PC-9 (cell line): ENCODE measurements around the gene CTXND1. TPM values are rescaled to one million over a fixed set of nuclear protein-coding genes. Genes with fewer than 3 reads are reported as not detected.

Experiments used
- BruUV-seq: library from RNA; stranded (reverse); fragments of 400-500 nt; replicated peaks from 2 replicates; lab custom pipeline; 2021; lab: Mats Ljungman, UMichigan
- CTCF ChIA-PET: fragments of 300-600 bp; sonication (Branson Sonifier 250); formaldehyde crosslinking; loops from one replicate; lab custom pipeline; 2022; ENCODE audit warnings: antibody characterized with exemption; lab: Charles Lee
- POLR2A ChIA-PET: fragments of 300-600 bp; sonication (Branson Sonifier 250); formaldehyde crosslinking; loops from one replicate; lab custom pipeline; 2022; ENCODE audit warnings: antibody characterized with exemption; ENCODE audit not compliant: unreplicated experiment; lab: Charles Lee
- DNase-seq, 2 experiments: peaks; one replicate each; pipeline versions ENCODE4 v3.0.0 to v3.0.0-alpha.2; 2015 to 2022; ENCODE audit warnings: mixed read lengths in 1 of 2
- H2AFZ ChIP-seq: fragments of 200-600 bp; sonication (generic); 2 replicates; pipeline ENCODE4 v1.8.1; 2017; ENCODE audit warnings: antibody characterized with exemption
- H3F3A ChIP-seq: fragments of 200-600 bp; sonication (generic); 2 replicates; pipeline ENCODE4 v1.8.1; 2017; ENCODE audit warnings: antibody characterized with exemption, mild to moderate bottlenecking, low read depth; ENCODE audit not compliant: insufficient read depth
- H3K27ac ChIP-seq: fragments of 200-600 bp; sonication (generic); 2 replicates; pipeline ENCODE4 v1.6.1; 2016; ENCODE audit warnings: mixed run types
- H3K27me3 ChIP-seq: fragments of 200-600 bp; sonication (generic); 2 replicates; pipeline ENCODE4 v1.6.1; 2016; ENCODE audit warnings: low read depth, mixed run types; ENCODE audit not compliant: insufficient read depth
- H3K36me3 ChIP-seq: fragments of 200-600 bp; sonication (generic); 2 replicates; pipeline ENCODE4 v1.6.1; 2016; ENCODE audit warnings: low read depth, mixed run types
- H3K4me1 ChIP-seq: fragments of 200-600 bp; sonication (generic); replicated peaks from 2 replicates; pipeline ENCODE4 v1.6.1; 2016; ENCODE audit warnings: mixed run types; ENCODE audit not compliant: insufficient read depth
- H3K4me2 ChIP-seq: fragments of 200-600 bp; sonication (generic); 2 replicates; pipeline ENCODE4 v1.6.1; 2017; ENCODE audit warnings: mixed run types
- H3K4me3 ChIP-seq: fragments of 200-600 bp; sonication (generic); 2 replicates; pipeline ENCODE4 v1.6.1; 2016; ENCODE audit warnings: mixed run types
- H3K79me2 ChIP-seq: fragments of 200-600 bp; sonication (generic); 2 replicates; pipeline ENCODE4 v1.6.1; 2017; ENCODE audit warnings: low read depth, mixed run types
- H3K9me2 ChIP-seq: fragments of 200-600 bp; sonication (generic); 2 replicates; pipeline ENCODE4 v1.8.1; 2017; ENCODE audit warnings: mild to moderate bottlenecking; ENCODE audit not compliant: insufficient read depth
- H3K9me3 ChIP-seq: fragments of 200-600 bp; sonication (generic); 2 replicates; pipeline ENCODE4 v1.8.1; 2016; ENCODE audit warnings: low read depth; ENCODE audit not compliant: insufficient read depth
- H4K20me1 ChIP-seq: fragments of 200-600 bp; sonication (generic); 2 replicates; pipeline ENCODE4 v1.8.1; 2017; ENCODE audit not compliant: insufficient read depth
- EZH2 ChIP-seq: fragments of 200-600 bp; sonication (generic); IDR thresholded peaks from 2 replicates; pipeline ENCODE4 v1.8.0; 2017; ENCODE audit warnings: antibody characterized with exemption, low read depth
- intact Hi-C: fragments of 100-400 bp; cut with micrococcal nuclease; formaldehyde crosslinking; loops from one replicate; pipeline ENCODE4 v1.10.0; 2022; ENCODE audit not compliant: unreplicated experiment
- total RNA-seq: library from RNA; stranded (reverse); gene quantifications from 2 replicates; pipeline ENCODE4 v1.2.3, GENCODE V29; 2021
- TF ChIP-seq, protein P1 (sequence below): fragments of 200-600 bp; sonication (generic); conservative IDR thresholded peaks from 2 replicates; pipeline ENCODE4 v1.6.1; 2017; ENCODE audit warnings: mixed run types, antibody characterized with exemption, mild to moderate bottlenecking, moderate library complexity

The CTXND1 gene
- total RNA-seq, 1 experiment from 2014 or later: not detected

DNA sequence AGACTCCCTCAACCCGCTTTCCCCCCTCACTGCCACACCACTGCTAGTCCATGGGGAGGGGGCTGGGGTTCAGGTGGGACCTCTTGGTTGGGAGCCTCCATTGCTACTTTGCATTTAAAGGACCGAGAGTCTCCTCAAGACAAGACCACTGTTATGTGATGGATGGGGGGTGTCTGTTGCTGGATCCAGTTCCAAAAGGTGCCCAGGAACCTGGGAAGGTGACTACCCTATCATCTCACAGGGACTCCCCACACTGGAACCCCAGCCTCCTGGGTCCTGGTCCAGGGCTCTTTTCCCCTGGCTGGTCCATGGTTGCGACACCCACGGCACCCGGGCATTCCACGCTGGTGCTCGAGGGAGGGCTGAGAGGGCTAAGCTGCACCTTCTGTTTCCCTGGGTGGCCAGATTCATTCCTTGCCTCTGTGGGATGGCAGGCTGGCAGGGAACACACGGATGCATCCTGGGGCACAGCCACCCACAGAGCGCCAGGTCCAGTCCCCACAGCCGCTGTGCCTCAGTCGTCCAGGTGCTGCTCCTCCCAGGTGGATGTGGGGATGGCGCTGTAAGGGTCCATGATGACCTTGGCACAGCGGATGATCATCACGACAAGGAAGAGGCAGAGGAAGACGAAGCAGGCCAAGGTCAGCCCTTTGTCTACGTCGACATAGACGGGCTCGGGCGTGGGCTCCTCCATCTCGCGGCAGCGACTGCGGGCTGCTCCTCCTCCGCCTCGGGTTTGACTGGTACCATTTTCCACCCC, 50.6 kb downstream of the CTXND1 start:
- Histone ChIP-seq H3K36me3 (no peaks in the 10 kb centered on the region), H3F3A (no peaks in the 10 kb centered on the region), H3K4me3 (no peak overlapping the region), H3K4me2 (no peak overlapping the region), H3K79me2 (no peaks in the 10 kb centered on the region), H3K9me2 (no peaks in the 10 kb centered on the region), H3K27ac (no peak overlapping the region), H2AFZ (no peak overlapping the region), H3K9me3 (no peaks in the 10 kb centered on the region), H3K4me1 (0 out of 2 replicates have a peak, but pooled peaks cover 3% of the 10 kb centered on the region), H4K20me1 (no peaks in the 10 kb centered on the region), H3K27me3 (no peaks in the 10 kb centered on the region)
- ChIA-PET POLR2A (no interaction called here), CTCF (no interaction called here)
- no peak for TF ChIP-seq EZH2
- TF ChIP-seq, protein P1, sequence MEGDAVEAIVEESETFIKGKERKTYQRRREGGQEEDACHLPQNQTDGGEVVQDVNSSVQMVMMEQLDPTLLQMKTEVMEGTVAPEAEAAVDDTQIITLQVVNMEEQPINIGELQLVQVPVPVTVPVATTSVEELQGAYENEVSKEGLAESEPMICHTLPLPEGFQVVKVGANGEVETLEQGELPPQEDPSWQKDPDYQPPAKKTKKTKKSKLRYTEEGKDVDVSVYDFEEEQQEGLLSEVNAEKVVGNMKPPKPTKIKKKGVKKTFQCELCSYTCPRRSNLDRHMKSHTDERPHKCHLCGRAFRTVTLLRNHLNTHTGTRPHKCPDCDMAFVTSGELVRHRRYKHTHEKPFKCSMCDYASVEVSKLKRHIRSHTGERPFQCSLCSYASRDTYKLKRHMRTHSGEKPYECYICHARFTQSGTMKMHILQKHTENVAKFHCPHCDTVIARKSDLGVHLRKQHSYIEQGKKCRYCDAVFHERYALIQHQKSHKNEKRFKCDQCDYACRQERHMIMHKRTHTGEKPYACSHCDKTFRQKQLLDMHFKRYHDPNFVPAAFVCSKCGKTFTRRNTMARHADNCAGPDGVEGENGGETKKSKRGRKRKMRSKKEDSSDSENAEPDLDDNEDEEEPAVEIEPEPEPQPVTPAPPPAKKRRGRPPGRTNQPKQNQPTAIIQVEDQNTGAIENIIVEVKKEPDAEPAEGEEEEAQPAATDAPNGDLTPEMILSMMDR: no peak
- BruUV-seq: no TSS peak
- no peak for DNase-seq
- intact Hi-C loops: no loop called here

DNA sequence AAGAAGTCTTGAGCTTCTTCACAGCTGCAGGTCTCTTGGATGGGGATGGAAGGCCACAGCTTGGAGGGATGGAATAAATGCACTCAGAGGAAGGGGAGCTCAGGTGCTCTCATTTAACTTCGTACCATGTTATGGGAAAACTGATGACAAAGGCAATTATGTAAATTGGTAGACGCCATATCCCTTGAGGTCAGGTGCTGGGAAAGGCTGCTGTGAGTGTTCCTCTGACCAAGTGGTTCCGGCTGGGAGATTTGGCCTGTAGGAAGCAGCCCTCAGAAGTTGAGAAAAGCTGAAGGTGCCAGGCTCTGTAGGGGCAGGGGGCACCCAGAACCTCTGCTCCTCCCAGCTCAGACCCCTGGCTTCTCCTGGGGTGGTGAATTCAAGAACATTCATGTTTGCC, 52.1 kb downstream of the CTXND1 start:
- Histone ChIP-seq H3F3A (no peaks in the 10 kb centered on the region), H3K79me2 (no peaks in the 10 kb centered on the region), H3K27me3 (no peaks in the 10 kb centered on the region), H4K20me1 (no peaks in the 10 kb centered on the region), H3K4me3 (no peak overlapping the region), H3K36me3 (no peaks in the 10 kb centered on the region), H3K27ac (no peak overlapping the region), H3K4me2 (no peak overlapping the region), H3K9me2 (no peaks in the 10 kb centered on the region), H3K9me3 (no peaks in the 10 kb centered on the region), H2AFZ (no peak overlapping the region), H3K4me1 (0 out of 2 replicates have a peak, but pooled peaks cover 3% of the 10 kb centered on the region)
- intact Hi-C loops: no loop called here
- TF ChIP-seq, protein P1: no peak
- TF ChIP-seq EZH2: no peak
- ChIA-PET CTCF (no interaction called here), POLR2A (no interaction called here)
- DNase-seq: no peak
- BruUV-seq: no TSS peak

DNA sequence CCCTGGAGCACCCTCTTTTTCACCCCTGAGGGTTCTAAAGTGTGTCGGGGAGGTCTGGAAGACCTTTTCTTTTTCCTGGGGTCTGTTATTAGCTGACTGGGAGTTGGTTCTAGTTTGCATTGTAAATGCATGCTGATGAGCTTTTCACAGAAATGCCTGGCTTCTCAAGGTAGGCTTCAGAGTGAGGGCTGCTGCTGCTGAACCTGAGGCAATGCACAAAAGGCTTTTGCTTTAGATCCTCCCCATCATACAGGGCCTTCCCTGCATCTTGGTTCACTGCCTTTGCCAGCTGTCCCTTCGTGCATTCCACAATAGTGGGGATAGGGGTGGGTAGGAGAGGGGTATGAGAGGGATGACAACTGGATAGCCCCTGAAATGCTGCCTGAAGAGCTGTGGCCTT, 52.6 kb downstream of the CTXND1 start:
- Histone ChIP-seq H3K4me1 (0 out of 2 replicates have a peak, but pooled peaks cover 3% of the 10 kb centered on the region), H3K4me2 (no peak overlapping the region), H3F3A (no peaks in the 10 kb centered on the region), H3K79me2 (no peaks in the 10 kb centered on the region), H3K27ac (no peak overlapping the region), H3K4me3 (no peak overlapping the region), H3K27me3 (no peaks in the 10 kb centered on the region), H2AFZ (no peak overlapping the region), H4K20me1 (no peaks in the 10 kb centered on the region), H3K9me2 (no peaks in the 10 kb centered on the region), H3K36me3 (no peaks in the 10 kb centered on the region), H3K9me3 (no peaks in the 10 kb centered on the region)
- CTCF ChIA-PET: no interaction called here
- intact Hi-C loops: no loop called here
- no peak for TF ChIP-seq EZH2
- TF ChIP-seq, protein P1: no peak
- POLR2A ChIA-PET: no interaction called here
- BruUV-seq: no TSS peak
- DNase-seq: no peak
